Parathyroid adenoma (tissue), 2 donors: ENCODE results near the gene CRISPLD2.

Source experiments
- H2AFZ ChIP-seq: fragments of 300-600 bp; sonication (generic); one replicate; pipeline ENCODE4 v1.7.0; 2017; ENCODE audit warnings: antibody characterized with exemption, mild to moderate bottlenecking
- H3K27ac ChIP-seq: fragments of 300-600 bp; sonication (generic); one replicate; pipeline ENCODE4 v1.7.0; 2017
- H3K27me3 ChIP-seq: fragments of 300-600 bp; sonication (generic); one replicate; pipeline ENCODE4 v1.7.0; 2017; ENCODE audit warnings: low read length; ENCODE audit not compliant: control insufficient read depth, insufficient read depth
- H3K36me3 ChIP-seq: fragments of 300-600 bp; sonication (generic); one replicate; pipeline ENCODE4 v1.7.0; 2017; ENCODE audit warnings: low read length; ENCODE audit not compliant: control insufficient read depth, insufficient read depth
- H3K4me1 ChIP-seq: fragments of 300-600 bp; sonication (generic); one replicate; pipeline ENCODE4 v1.7.0; 2017; ENCODE audit warnings: control low read depth
- H3K4me2 ChIP-seq: fragments of 300-600 bp; sonication (generic); one replicate; pipeline ENCODE4 v1.7.0; 2017; ENCODE audit warnings: low read length
- H3K4me3 ChIP-seq: fragments of 300-600 bp; sonication (generic); one replicate; pipeline ENCODE4 v1.7.0; 2017; ENCODE audit warnings: low read depth, low read length
- H3K79me2 ChIP-seq: fragments of 300-600 bp; sonication (generic); one replicate; pipeline ENCODE4 v1.7.0; 2017; ENCODE audit warnings: control low read depth
- H3K9ac ChIP-seq: fragments of 300-600 bp; sonication (generic); one replicate; pipeline ENCODE4 v1.7.0; 2017; ENCODE audit warnings: mild to moderate bottlenecking
- H3K9me3 ChIP-seq: fragments of 300-600 bp; sonication (generic); one replicate; pipeline ENCODE4 v1.7.0; 2017; ENCODE audit warnings: low read length; ENCODE audit not compliant: control insufficient read depth
- TF ChIP-seq, protein P1 (sequence below): fragments of 300-600 bp; sonication (generic); IDR thresholded peaks from one replicate; pipeline ENCODE4 v1.7.0; 2017; ENCODE audit warnings: antibody characterized with exemption, mild to moderate bottlenecking
- donor health status: primary hyperparathyroidism.

The CRISPLD2 gene

DNA sequence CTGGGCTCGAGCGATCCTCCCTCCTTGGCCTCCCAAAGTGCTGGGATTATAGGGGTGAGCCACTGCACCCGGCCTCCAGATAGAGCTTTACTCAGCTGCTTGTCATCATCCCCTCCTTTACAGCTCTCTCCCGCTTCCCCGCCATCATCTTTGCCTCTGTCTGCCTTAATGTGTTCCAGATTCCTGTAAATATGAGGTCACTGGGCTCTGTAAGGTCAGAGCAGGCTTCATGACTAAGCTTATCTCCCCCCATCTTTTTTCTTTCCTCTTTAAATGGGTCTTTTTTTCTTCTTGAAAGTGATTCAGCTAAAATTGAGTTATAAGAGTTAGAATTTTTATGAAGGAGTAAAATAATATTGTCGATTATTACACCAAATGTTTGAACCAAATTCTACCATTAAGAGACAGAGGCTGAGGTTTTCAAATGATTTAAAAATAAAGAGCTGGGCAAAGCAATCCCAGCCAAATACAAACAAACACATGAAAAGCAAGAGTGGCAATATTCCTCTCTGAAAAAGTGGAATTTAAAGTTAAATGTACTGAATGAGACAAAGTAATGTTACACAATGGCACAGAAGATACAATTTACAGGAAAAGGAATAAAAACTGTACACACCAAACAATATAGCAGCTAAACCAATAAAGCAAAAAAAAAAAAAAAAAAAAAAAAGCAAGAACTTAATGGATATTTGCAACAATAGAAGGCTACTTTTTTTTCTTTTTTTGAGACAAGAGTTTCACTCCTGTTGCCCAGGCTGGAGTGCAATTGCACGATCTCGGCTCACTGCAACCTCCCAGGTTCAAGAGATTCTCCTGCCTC lies 62.1 kb downstream of the CRISPLD2 start:
- no peaks in the 10 kb centered on the region for H3K9me3 ChIP-seq
- no peak overlapping the region for H3K4me2 ChIP-seq
- H3K27me3 ChIP-seq = no peaks in the 10 kb centered on the region
- H3K9ac ChIP-seq = no peak overlapping the region
- no peak overlapping the region for H3K27ac ChIP-seq
- H2AFZ ChIP-seq = no peak overlapping the region
- TF ChIP-seq, protein P1, sequence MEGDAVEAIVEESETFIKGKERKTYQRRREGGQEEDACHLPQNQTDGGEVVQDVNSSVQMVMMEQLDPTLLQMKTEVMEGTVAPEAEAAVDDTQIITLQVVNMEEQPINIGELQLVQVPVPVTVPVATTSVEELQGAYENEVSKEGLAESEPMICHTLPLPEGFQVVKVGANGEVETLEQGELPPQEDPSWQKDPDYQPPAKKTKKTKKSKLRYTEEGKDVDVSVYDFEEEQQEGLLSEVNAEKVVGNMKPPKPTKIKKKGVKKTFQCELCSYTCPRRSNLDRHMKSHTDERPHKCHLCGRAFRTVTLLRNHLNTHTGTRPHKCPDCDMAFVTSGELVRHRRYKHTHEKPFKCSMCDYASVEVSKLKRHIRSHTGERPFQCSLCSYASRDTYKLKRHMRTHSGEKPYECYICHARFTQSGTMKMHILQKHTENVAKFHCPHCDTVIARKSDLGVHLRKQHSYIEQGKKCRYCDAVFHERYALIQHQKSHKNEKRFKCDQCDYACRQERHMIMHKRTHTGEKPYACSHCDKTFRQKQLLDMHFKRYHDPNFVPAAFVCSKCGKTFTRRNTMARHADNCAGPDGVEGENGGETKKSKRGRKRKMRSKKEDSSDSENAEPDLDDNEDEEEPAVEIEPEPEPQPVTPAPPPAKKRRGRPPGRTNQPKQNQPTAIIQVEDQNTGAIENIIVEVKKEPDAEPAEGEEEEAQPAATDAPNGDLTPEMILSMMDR = no peak
- peaks cover 2% of the 10 kb centered on the region for H3K4me1 ChIP-seq
- no peaks in the 10 kb centered on the region for H3K36me3 ChIP-seq
- H3K79me2 ChIP-seq = no peaks in the 10 kb centered on the region
- H3K4me3 ChIP-seq = no peak overlapping the region

DNA sequence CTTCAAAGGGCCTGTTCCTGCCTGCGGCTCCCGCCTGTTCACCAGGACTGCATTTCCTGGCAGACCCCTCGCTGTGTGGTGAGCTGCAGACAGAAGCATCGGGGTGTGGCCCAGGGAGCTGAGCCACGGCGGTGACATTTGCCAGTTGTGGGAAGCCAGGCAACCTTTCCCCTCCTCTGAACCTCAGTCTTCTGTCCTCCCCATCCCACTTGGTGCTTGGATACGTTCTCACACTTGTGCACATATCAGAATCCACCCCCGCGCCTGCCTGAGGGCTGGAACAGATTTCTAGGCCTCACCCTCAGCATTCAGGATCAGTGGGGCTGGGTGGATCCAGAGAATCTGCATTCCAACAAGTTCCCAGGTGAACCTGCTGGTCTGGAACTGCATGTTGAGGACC lies 63.5 kb downstream of the CRISPLD2 start:
- no peak overlapping the region for H3K4me3 ChIP-seq
- H3K27me3 ChIP-seq = no peaks in the 10 kb centered on the region
- TF ChIP-seq, protein P1 = no peak
- H3K36me3 ChIP-seq = no peaks in the 10 kb centered on the region
- H2AFZ ChIP-seq = no peak overlapping the region
- no peak overlapping the region for H3K9ac ChIP-seq
- no peaks in the 10 kb centered on the region for H3K9me3 ChIP-seq
- H3K27ac ChIP-seq = no peak overlapping the region
- H3K4me2 ChIP-seq = no peak overlapping the region
- peaks cover 2% of the 10 kb centered on the region for H3K4me1 ChIP-seq
- H3K79me2 ChIP-seq = no peaks in the 10 kb centered on the region

DNA sequence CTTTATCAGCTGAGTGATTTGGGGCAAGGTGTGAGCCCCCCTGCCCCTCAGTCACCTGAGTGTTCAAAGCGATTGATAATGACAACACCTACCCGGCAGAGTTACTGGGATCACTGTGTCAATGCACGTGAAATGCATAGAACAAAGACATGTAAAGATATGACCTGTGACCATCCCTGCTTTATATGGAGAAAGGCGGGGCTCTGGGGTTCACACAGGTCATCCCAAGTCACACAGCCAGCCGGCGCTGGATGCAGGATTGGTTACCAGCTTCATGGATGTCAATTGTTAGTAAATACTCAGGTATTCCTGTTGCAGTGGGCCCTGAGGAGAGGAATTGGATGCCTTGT lies 64.4 kb downstream of the CRISPLD2 start:
- H3K4me1 ChIP-seq = peaks cover 2% of the 10 kb centered on the region
- no peaks in the 10 kb centered on the region for H3K9me3 ChIP-seq
- H3K9ac ChIP-seq = no peak overlapping the region
- H3K79me2 ChIP-seq = no peaks in the 10 kb centered on the region
- H3K27me3 ChIP-seq = no peaks in the 10 kb centered on the region
- no peak overlapping the region for H3K4me3 ChIP-seq
- H2AFZ ChIP-seq = peak overlapping the region; percentile 16
- H3K4me2 ChIP-seq = peak overlapping the region; percentile 42
- no peak overlapping the region for H3K27ac ChIP-seq
- H3K36me3 ChIP-seq = no peaks in the 10 kb centered on the region
- TF ChIP-seq, protein P1 = no peak

DNA sequence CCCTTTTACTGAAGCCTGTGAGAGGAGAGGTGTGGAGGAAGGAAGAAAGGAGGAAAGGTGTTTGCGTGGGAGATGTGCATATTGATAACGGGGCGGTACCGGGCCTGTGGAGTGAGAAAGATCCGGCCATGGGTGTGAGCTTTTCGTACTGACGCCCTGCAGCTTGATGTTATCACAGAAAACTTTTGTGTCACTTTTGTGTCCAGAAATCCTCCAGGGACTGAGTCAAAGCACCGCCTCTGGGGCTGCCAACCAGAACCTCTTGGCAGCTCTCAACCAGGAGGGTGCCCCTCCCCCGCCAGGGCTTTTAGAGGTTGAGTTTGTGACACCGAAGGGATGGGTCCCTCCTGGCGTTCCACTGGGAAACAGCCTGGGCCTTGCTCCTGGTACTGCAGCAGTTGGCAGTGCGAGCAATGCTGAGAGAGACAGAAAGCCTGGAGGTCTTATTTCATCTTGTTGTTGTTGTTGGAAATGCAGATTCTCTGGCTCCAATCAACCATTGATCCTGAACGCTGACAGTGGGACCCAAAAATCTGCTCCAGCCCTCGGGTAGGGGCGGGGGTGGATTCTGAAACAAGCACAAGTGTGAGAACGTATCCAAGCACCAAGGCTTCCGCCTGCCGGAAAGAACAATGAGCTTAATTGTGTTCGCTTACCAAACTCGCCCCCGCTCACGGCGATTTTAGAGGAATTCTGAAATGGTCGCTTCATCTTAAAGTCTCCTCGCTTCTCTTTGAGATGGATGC lies 65.0 kb downstream of the CRISPLD2 start:
- no peaks in the 10 kb centered on the region for H3K27me3 ChIP-seq
- TF ChIP-seq, protein P1 = no peak
- H2AFZ ChIP-seq = peak overlapping the region; percentile 16
- H3K4me2 ChIP-seq = peak overlapping the region; percentile 42
- peaks cover 2% of the 10 kb centered on the region for H3K4me1 ChIP-seq
- H3K27ac ChIP-seq = no peak overlapping the region
- no peaks in the 10 kb centered on the region for H3K36me3 ChIP-seq
- H3K79me2 ChIP-seq = no peaks in the 10 kb centered on the region
- no peaks in the 10 kb centered on the region for H3K9me3 ChIP-seq
- no peak overlapping the region for H3K9ac ChIP-seq
- no peak overlapping the region for H3K4me3 ChIP-seq
